Activated T-cell treated with anti-CD3 and anti-CD28 coated beads, Interleukin-2, amount 50 U/mL, for 4 hours (primary cell): ENCODE data around the gene CHPT1. TPM values are rescaled to one million over a fixed set of nuclear protein-coding genes. Genes with fewer than 3 reads are reported as not detected.

Experiments
- ATAC-seq, 2 donors: fragments of 200-7000 bp; cut with Tn5 transposase; one replicate each; pipeline ENCODE4 v1.10.0; 2021
- DNase-seq: peaks from one replicate; pipeline ENCODE4 v3.0.0-alpha.2; 2020
- H3K27me3 Mint-ChIP-seq: one replicate; pipeline ENCODE4 v1.8.0; 2021; ENCODE audit warnings: low read depth, mixed read lengths
- H3K36me3 Mint-ChIP-seq: one replicate; pipeline ENCODE4 v1.8.0; 2022; ENCODE audit warnings: mixed read lengths; ENCODE audit not compliant: insufficient read depth
- H3K4me1 Mint-ChIP-seq: one replicate; pipeline ENCODE4 v1.8.0; 2021; ENCODE audit warnings: low read depth, mixed read lengths
- H3K4me3 Mint-ChIP-seq: one replicate; pipeline ENCODE4 v1.8.0; 2021; ENCODE audit warnings: mild to moderate bottlenecking, moderate library complexity, mixed read lengths
- H3K9me3 Mint-ChIP-seq: one replicate; pipeline ENCODE4 v1.8.0; 2021; ENCODE audit warnings: mixed read lengths
- total RNA-seq, 3 donors: library from RNA; stranded (reverse); gene quantifications; one replicate each; pipeline ENCODE4 v1.2.1, GENCODE V29; 2021

The CHPT1 gene
- total RNA-seq, 3 donors from 2014 or later: 16.3 to 18.2 (median 16.5) TPM

DNA sequence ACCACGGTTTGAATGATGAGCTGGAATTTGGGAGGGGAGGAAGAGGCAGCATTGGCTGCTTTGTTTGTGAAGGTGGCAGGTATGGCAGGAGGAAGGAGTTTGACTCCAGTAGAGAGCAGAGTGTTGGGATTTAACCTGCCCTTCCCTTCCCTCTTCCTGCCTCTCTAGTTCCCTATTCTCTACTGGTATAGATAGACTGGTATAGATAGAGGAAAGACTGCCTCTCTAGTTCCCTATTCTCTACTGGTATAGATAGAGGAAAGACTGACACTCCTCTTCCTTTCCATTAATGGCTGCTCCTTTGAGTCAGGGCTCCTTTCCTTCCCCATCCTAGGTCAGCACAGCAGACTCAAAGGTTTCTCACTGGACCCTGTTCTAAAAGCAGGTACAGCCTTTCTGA, 50.3 kb downstream of the CHPT1 start:
- H3K4me1 Mint-ChIP-seq: peaks cover 11% of the 10 kb centered on the region
- no peaks in the 10 kb centered on the region for H3K9me3 Mint-ChIP-seq
- DNase-seq: no peak
- H3K4me3 Mint-ChIP-seq: no peak overlapping the region
- ATAC-seq: no peak
- H3K27me3 Mint-ChIP-seq: no peaks in the 10 kb centered on the region
- peaks cover 27% of the 10 kb centered on the region for H3K36me3 Mint-ChIP-seq

GRCh38 chr12:101748907-101749306, 51.5 kb downstream of the CHPT1 start:
- no peaks in the 10 kb centered on the region for H3K27me3 Mint-ChIP-seq
- ATAC-seq (no peak), DNase-seq (no peak)
- H3K4me1 Mint-ChIP-seq: peaks cover 3% of the 10 kb centered on the region
- H3K4me3 Mint-ChIP-seq: no peak overlapping the region
- peaks cover 22% of the 10 kb centered on the region for H3K36me3 Mint-ChIP-seq
- H3K9me3 Mint-ChIP-seq: no peaks in the 10 kb centered on the region

GRCh38 chr12:101749657-101750056, 52.2 kb downstream of the CHPT1 start:
- H3K27me3 Mint-ChIP-seq: no peaks in the 10 kb centered on the region
- H3K36me3 Mint-ChIP-seq: peaks cover 19% of the 10 kb centered on the region
- H3K9me3 Mint-ChIP-seq: no peaks in the 10 kb centered on the region
- no peak for DNase-seq
- no peaks in the 10 kb centered on the region for H3K4me1 Mint-ChIP-seq
- H3K4me3 Mint-ChIP-seq: no peak overlapping the region
- ATAC-seq: no peak

GRCh38 chr12:101750152-101750551, 52.7 kb downstream of the CHPT1 start:
- no peak for DNase-seq
- H3K4me3 Mint-ChIP-seq: no peak overlapping the region
- H3K27me3 Mint-ChIP-seq: no peaks in the 10 kb centered on the region
- no peaks in the 10 kb centered on the region for H3K9me3 Mint-ChIP-seq
- peaks cover 21% of the 10 kb centered on the region for H3K36me3 Mint-ChIP-seq
- ATAC-seq: no peak
- H3K4me1 Mint-ChIP-seq: no peaks in the 10 kb centered on the region

GRCh38 chr12:101759396-101760047, 62.1 kb downstream of the CHPT1 start:
- peaks cover 26% of the 10 kb centered on the region for H3K36me3 Mint-ChIP-seq
- H3K27me3 Mint-ChIP-seq: no peaks in the 10 kb centered on the region
- no peaks in the 10 kb centered on the region for H3K9me3 Mint-ChIP-seq
- H3K4me3 Mint-ChIP-seq: no peak overlapping the region
- DNase-seq (no peak), ATAC-seq (peak in 1 of 2 donors; percentile 58)
- H3K4me1 Mint-ChIP-seq: no peaks in the 10 kb centered on the region

DNA sequence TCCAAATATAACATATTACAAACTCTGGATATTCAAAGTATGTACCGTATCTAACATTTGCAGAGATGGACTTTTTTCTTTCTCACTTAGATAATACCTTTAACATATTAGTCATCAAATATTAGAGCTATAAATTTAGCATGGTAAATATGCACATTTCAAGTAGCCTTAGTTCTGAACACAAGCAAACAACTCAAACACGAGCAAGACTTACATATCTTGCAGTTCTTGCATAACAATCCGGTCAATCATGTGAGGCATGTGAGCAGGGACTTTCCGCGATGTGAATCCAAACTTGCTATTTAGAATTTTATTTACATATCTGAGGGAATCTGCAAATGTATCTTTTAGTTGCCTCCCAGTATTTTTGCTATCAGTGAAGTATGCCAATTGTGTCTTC, 63.9 kb downstream of the CHPT1 start:
- Mint-ChIP-seq H3K36me3 (peaks cover 32% of the 10 kb centered on the region), H3K4me3 (no peak overlapping the region), H3K27me3 (no peaks in the 10 kb centered on the region), H3K4me1 (no peaks in the 10 kb centered on the region), H3K9me3 (no peaks in the 10 kb centered on the region)
- no peak for DNase-seq
- no peak for ATAC-seq

- Mint-ChIP-seq H3K27me3 (no peaks in the 10 kb centered on the region), H3K4me1 (no peaks in the 10 kb centered on the region), H3K4me3 (no peak overlapping the region), H3K36me3 (peaks cover 35% of the 10 kb centered on the region), H3K9me3 (no peaks in the 10 kb centered on the region)
- ATAC-seq: no peak
- DNase-seq: no peak
These were observed 64.3 kb downstream of the CHPT1 start for GRCh38 chr12:101761781-101762180.

DNA sequence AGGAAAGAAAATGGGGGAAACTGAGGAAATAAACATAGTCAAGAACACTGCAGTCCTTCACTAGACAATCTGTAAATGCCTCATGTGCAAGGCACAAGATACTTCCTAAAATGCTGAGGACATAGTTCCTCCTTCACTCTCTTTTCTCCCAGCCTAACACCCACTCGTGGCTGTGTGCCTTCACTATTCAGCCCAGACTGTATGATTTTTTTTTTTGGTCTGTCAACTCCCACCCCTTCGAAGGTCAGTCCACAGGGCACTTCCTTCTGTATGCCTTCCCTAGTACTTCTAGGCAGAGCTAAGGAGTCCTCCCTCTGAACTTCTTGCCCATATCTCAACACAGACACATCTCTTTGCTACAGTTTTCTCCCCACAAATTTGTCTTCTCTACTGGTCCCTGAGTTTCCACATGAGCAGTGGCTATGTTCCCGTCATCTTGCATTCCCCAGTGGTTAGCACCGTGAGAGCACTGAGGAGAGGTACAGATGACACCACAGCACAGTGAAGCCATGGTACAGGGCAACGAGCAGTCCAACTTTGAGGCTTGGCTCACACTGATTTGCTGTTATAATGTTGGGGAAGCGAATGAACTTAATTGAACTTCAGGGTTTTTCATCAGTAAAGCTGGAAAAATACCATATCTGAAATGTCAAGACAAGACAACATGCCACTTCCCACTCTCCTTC, 65.9 kb downstream of the CHPT1 start:
- Mint-ChIP-seq H3K9me3 (no peaks in the 10 kb centered on the region), H3K36me3 (peaks cover 32% of the 10 kb centered on the region), H3K4me1 (no peaks in the 10 kb centered on the region), H3K27me3 (no peaks in the 10 kb centered on the region), H3K4me3 (no peak overlapping the region)
- no peak for ATAC-seq
- DNase-seq: no peak

GRCh38 chr12:101764051-101764792, 66.8 kb downstream of the CHPT1 start:
- H3K4me1 Mint-ChIP-seq: no peaks in the 10 kb centered on the region
- no peaks in the 10 kb centered on the region for H3K27me3 Mint-ChIP-seq
- ATAC-seq (no peak), DNase-seq (no peak)
- H3K9me3 Mint-ChIP-seq: no peaks in the 10 kb centered on the region
- H3K36me3 Mint-ChIP-seq: peaks cover 32% of the 10 kb centered on the region
- no peak overlapping the region for H3K4me3 Mint-ChIP-seq

- ATAC-seq: no peak
- Mint-ChIP-seq H3K4me3 (no peak overlapping the region), H3K4me1 (no peaks in the 10 kb centered on the region), H3K9me3 (no peaks in the 10 kb centered on the region), H3K36me3 (peaks cover 33% of the 10 kb centered on the region), H3K27me3 (no peaks in the 10 kb centered on the region)
- no peak for DNase-seq
These were observed 70.1 kb downstream of the CHPT1 start for GRCh38 chr12:101767537-101767936.

GRCh38 chr12:101768781-101769180, 71.3 kb downstream of the CHPT1 start:
- peaks cover 33% of the 10 kb centered on the region for H3K36me3 Mint-ChIP-seq
- H3K9me3 Mint-ChIP-seq: no peaks in the 10 kb centered on the region
- ATAC-seq (no peak), DNase-seq (no peak)
- H3K4me3 Mint-ChIP-seq: no peak overlapping the region
- H3K4me1 Mint-ChIP-seq: no peaks in the 10 kb centered on the region
- H3K27me3 Mint-ChIP-seq: no peaks in the 10 kb centered on the region

- Mint-ChIP-seq H3K36me3 (peaks cover 27% of the 10 kb centered on the region), H3K9me3 (no peaks in the 10 kb centered on the region), H3K4me3 (no peak overlapping the region), H3K27me3 (no peaks in the 10 kb centered on the region), H3K4me1 (no peaks in the 10 kb centered on the region)
- DNase-seq (no peak), ATAC-seq (no peak)
These were observed 72.4 kb downstream of the CHPT1 start for GRCh38 chr12:101769865-101770264.

DNA sequence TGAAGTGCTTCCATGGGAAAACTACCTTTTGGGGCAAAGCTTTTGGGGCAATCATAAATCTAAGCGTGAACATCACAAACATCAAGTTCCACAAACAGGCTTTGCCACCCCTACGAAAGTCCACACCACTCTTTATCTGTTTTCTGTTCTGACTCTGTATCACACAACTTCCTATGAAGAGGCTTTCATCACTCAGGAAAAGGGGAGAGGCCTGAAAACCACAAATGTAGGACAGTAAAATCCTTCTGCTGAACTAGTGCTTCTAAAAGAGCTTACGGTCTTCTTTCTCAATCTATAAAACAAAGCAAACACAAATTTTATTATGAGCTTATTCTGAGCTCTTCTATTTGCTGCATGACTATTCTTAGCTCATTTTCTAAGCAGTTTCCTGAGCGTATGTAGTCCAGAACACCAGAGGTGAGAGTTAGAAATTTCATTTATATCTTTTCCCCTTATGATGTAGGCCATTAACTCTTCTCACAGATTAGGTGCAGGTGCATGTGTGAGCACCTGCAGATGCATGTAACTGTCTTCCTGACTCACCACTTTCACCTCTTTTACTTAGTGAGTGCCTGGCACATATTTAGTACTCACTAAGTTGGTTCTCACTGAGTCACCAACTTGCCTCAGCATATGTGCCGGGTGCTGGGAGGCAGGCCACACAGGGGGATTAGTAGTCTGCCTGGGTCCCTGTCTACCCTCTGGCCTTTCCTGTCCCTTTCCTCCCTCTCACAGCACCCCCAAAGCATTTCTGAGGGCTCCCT, 74.8 kb downstream of the CHPT1 start:
- Mint-ChIP-seq H3K4me1 (no peaks in the 10 kb centered on the region), H3K36me3 (peaks cover 19% of the 10 kb centered on the region), H3K27me3 (no peaks in the 10 kb centered on the region), H3K9me3 (no peaks in the 10 kb centered on the region), H3K4me3 (no peak overlapping the region)
- DNase-seq: no peak
- no peak for ATAC-seq

GRCh38 chr12:101773650-101774162, 76.3 kb downstream of the CHPT1 start:
- DNase-seq: peak; percentile 63
- no peak overlapping the region for H3K4me3 Mint-ChIP-seq
- ATAC-seq: peak; percentile 85 to 86
- peaks cover 16% of the 10 kb centered on the region for H3K36me3 Mint-ChIP-seq
- H3K9me3 Mint-ChIP-seq: no peaks in the 10 kb centered on the region
- H3K27me3 Mint-ChIP-seq: no peaks in the 10 kb centered on the region
- no peaks in the 10 kb centered on the region for H3K4me1 Mint-ChIP-seq
